Ishikawa (cell line): Measurements from ENCODE around the gene CNTNAP2.

Experiments used
- CREB1 ChIP-seq: IDR thresholded peaks from 2 replicates; pipeline ENCODE4 v1.6.1; 2012; ENCODE audit warnings: low read depth
- EP300 ChIP-seq: IDR thresholded peaks from 2 replicates; pipeline ENCODE4 v1.6.1; 2012; ENCODE audit warnings: borderline replicate concordance
- FOXM1 ChIP-seq: IDR thresholded peaks from 2 replicates; pipeline ENCODE4 v1.6.1; 2012; ENCODE audit warnings: low read depth, borderline replicate concordance
- REST ChIP-seq: IDR thresholded peaks from 2 replicates; pipeline ENCODE4 v1.6.1; 2012; ENCODE audit warnings: low read depth, mild to moderate bottlenecking
- TAF1 ChIP-seq: IDR thresholded peaks from 2 replicates; pipeline ENCODE4 v1.6.1; 2012; ENCODE audit warnings: low read depth, mild to moderate bottlenecking
- TCF12 ChIP-seq: IDR thresholded peaks from 2 replicates; pipeline ENCODE4 v1.6.1; 2012; ENCODE audit warnings: low read depth
- YY1 ChIP-seq: IDR thresholded peaks from 2 replicates; pipeline ENCODE4 v1.6.1; 2012; ENCODE audit warnings: low read depth

- TF ChIP-seq YY1 (no peak), EP300 (no peak), REST (no peak), CREB1 (no peak), TAF1 (no peak), TCF12 (no peak), FOXM1 (no peak)
Measured at GRCh38 chr7:147833557-147833956, 1717.0 kb downstream of the CNTNAP2 start.
